ENCODE results near the gene TERB1. TPM values are rescaled to one million over a fixed set of nuclear protein-coding genes. Genes with fewer than 3 reads are reported as not detected.
A peak's percentile ranks its signal among the peaks of the same experiment; 100 is the strongest.

Gene TERB1
- total RNA-seq, 1 donor from 2014 or later = not detected

DNA sequence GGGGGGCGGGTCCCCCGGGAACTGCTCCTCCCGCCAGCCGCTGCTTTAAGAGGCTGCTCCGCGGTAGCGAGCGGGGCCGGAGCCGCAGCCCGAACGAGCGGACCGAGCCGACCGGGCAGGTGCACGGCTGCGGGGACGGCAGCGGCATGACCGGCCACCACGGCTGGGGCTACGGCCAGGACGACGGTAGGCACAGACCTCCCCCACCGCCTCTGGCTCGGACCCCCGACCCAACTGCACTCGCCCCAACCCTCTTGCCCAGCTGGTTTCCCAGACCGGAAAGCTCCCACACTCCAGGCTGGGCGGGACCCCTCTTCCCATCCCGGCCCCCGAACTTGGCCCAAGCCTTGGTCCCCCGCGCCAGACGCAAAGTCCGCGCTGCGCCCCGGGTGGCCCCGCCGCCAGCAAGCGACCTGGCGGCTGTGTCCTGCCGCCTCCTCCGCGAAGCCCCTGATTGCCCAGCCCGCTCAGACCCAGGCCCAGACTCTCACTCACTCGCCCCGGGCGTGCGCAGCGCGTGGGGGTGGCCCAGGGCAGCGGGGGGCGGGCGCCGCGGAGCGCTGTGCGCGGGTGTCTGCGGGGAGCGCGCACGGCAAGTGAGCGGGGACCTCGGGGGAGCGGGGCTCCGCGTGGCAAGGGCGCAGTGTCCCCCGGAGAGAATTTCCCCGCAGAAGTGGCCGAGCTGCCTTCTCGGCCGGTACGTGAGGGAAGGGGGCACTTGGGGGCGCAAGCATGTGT, 43.1 kb upstream of the TERB1 start, which contains the start of gene CA7:
Gene CA7, plus strand, starts transcription at position 73 of the 738 bp plus-strand sequence. Its CDS starts 74 bp downstream, at position 147.
- DNase-seq (ENCODE audit: low spot score, unreplicated experiment) = no peak
- Mint-ChIP-seq H3K9me3 (ENCODE audit: low read depth) (no peaks in the 10 kb centered on the region), H3K27ac (peak within 1 kb of the TSS; percentile 52), H3K4me1 (ENCODE audit: low read depth) (peaks cover 3% of the 10 kb centered on the region), H3K27me3 (peaks cover 77% of the 10 kb centered on the region), H3K36me3 (ENCODE audit: insufficient read depth) (no peaks in the 10 kb centered on the region), H3K4me3 (ENCODE audit: low read depth) (peak within 1 kb of the TSS; percentile 72)
- TF ChIP-seq, protein P1, sequence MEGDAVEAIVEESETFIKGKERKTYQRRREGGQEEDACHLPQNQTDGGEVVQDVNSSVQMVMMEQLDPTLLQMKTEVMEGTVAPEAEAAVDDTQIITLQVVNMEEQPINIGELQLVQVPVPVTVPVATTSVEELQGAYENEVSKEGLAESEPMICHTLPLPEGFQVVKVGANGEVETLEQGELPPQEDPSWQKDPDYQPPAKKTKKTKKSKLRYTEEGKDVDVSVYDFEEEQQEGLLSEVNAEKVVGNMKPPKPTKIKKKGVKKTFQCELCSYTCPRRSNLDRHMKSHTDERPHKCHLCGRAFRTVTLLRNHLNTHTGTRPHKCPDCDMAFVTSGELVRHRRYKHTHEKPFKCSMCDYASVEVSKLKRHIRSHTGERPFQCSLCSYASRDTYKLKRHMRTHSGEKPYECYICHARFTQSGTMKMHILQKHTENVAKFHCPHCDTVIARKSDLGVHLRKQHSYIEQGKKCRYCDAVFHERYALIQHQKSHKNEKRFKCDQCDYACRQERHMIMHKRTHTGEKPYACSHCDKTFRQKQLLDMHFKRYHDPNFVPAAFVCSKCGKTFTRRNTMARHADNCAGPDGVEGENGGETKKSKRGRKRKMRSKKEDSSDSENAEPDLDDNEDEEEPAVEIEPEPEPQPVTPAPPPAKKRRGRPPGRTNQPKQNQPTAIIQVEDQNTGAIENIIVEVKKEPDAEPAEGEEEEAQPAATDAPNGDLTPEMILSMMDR (IDR thresholded peaks at IDR 0.05; ENCODE audit: unreplicated experiment) = no peak

- peaks cover 3% of the 10 kb centered on the region for H3K4me1 Mint-ChIP-seq (ENCODE audit: low read depth)
- H3K36me3 Mint-ChIP-seq (ENCODE audit: insufficient read depth) = no peaks in the 10 kb centered on the region
- TF ChIP-seq, protein P1 (IDR thresholded peaks at IDR 0.05; ENCODE audit: unreplicated experiment) = no peak
- no peaks in the 10 kb centered on the region for H3K9me3 Mint-ChIP-seq (ENCODE audit: low read depth)
- H3K4me3 Mint-ChIP-seq (ENCODE audit: low read depth) = peak overlapping the region; percentile 72
- peak overlapping the region; percentile 52 for H3K27ac Mint-ChIP-seq
- H3K27me3 Mint-ChIP-seq = peaks cover 80% of the 10 kb centered on the region
- DNase-seq (ENCODE audit: low spot score, unreplicated experiment) = no peak
Measured at GRCh38 chr16:66844009-66844341, 42.6 kb upstream of the TERB1 start.

GRCh38 chr16:66843191-66843590, 41.8 kb upstream of the TERB1 start:
- Mint-ChIP-seq H3K4me1 (ENCODE audit: low read depth) (peaks cover 3% of the 10 kb centered on the region), H3K36me3 (ENCODE audit: insufficient read depth) (no peaks in the 10 kb centered on the region), H3K4me3 (ENCODE audit: low read depth) (peak overlapping the region; percentile 29), H3K27ac (no peak overlapping the region), H3K9me3 (ENCODE audit: low read depth) (peaks cover 7% of the 10 kb centered on the region), H3K27me3 (peaks cover 83% of the 10 kb centered on the region)
- DNase-seq (ENCODE audit: low spot score, unreplicated experiment) = no peak
- TF ChIP-seq, protein P1 (IDR thresholded peaks at IDR 0.05; ENCODE audit: unreplicated experiment) = no peak

DNA sequence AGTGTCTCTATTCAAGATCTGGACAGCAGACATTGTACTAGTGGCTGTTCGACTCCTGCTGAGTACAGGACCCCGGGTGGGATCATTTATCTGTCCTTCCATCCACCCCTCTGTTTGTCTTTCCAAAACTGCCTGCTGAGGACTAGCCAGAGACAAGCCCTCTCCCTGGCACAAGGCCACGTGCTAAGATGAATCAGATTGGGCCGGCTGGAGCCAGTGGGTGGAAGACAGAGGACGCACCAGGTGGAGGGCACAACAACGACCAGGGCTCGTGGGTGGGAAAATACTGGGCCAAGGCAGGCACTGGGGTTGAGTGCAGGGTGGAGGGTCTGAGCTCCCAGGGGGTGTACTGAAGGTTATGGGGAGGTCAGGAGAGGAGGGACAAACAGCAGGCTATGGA, 41.4 kb upstream of the TERB1 start:
- DNase-seq (ENCODE audit: low spot score, unreplicated experiment) = no peak
- Mint-ChIP-seq H3K36me3 (ENCODE audit: insufficient read depth) (no peaks in the 10 kb centered on the region), H3K27me3 (peaks cover 80% of the 10 kb centered on the region), H3K27ac (no peak overlapping the region), H3K4me1 (ENCODE audit: low read depth) (peaks cover 3% of the 10 kb centered on the region), H3K4me3 (ENCODE audit: low read depth) (no peak overlapping the region), H3K9me3 (ENCODE audit: low read depth) (peaks cover 9% of the 10 kb centered on the region)
- TF ChIP-seq, protein P1 (IDR thresholded peaks at IDR 0.05; ENCODE audit: unreplicated experiment) = no peak

DNA sequence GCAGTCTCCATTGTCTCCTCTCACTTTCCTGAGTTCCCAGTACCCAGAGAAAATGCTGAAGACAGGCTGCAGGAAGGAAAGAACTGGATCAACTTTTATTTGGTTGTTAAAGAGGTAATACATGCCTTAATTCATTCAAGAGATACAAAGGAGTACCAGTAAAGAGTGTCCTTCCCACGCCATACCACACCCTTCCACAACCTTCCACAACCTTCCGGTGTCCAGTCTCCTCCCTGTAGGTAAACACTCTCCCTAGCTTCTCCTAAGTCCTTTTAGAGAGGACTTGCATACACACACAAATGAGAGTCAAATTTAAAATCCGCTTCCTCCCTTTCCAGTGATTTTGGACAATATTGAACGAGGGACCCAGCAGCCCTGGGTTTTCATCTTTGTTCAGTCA, 40.0 kb upstream of the TERB1 start:
- Mint-ChIP-seq H3K27me3 (peaks cover 66% of the 10 kb centered on the region), H3K9me3 (ENCODE audit: low read depth) (peaks cover 9% of the 10 kb centered on the region), H3K27ac (no peak overlapping the region), H3K36me3 (ENCODE audit: insufficient read depth) (no peaks in the 10 kb centered on the region), H3K4me3 (ENCODE audit: low read depth) (no peak overlapping the region), H3K4me1 (ENCODE audit: low read depth) (peaks cover 3% of the 10 kb centered on the region)
- TF ChIP-seq, protein P1 (IDR thresholded peaks at IDR 0.05; ENCODE audit: unreplicated experiment) = no peak
- no peak for DNase-seq (ENCODE audit: low spot score, unreplicated experiment)
